Muscle of back (tissue), 11 donors: ENCODE data around the gene BRD9. TPM values are rescaled to one million over a fixed set of nuclear protein-coding genes. Genes with fewer than 3 reads are reported as not detected.
"Not testable (repeated sequence)": the region's sequence is repeated elsewhere in the genome, so short reads cannot be mapped to it uniquely, and the experiment has no call there.

ENCODE experiments used
- DNase-seq, 3 donors: peaks; one replicate each; pipeline versions ENCODE4 v3.0.0 to v3.0.0-alpha.2; 2013
- polyA plus RNA-seq, 10 donors: library from polyadenylated mRNA; unstranded; fragments of 120-200 nt; gene quantifications; one replicate each; pipeline ENCODE4 v1.2.1, GENCODE V29; 2013; ENCODE audit not compliant: insufficient read length in 10 of 10

The BRD9 gene
- polyA plus RNA-seq, 10 donors: 22.5 to 34.4 (median 27.5) TPM

- peak in 1 of 3 donors; percentile 2 for DNase-seq
Observed at GRCh38 chr5:846602-847091, 46.0 kb downstream of the BRD9 start.

DNA sequence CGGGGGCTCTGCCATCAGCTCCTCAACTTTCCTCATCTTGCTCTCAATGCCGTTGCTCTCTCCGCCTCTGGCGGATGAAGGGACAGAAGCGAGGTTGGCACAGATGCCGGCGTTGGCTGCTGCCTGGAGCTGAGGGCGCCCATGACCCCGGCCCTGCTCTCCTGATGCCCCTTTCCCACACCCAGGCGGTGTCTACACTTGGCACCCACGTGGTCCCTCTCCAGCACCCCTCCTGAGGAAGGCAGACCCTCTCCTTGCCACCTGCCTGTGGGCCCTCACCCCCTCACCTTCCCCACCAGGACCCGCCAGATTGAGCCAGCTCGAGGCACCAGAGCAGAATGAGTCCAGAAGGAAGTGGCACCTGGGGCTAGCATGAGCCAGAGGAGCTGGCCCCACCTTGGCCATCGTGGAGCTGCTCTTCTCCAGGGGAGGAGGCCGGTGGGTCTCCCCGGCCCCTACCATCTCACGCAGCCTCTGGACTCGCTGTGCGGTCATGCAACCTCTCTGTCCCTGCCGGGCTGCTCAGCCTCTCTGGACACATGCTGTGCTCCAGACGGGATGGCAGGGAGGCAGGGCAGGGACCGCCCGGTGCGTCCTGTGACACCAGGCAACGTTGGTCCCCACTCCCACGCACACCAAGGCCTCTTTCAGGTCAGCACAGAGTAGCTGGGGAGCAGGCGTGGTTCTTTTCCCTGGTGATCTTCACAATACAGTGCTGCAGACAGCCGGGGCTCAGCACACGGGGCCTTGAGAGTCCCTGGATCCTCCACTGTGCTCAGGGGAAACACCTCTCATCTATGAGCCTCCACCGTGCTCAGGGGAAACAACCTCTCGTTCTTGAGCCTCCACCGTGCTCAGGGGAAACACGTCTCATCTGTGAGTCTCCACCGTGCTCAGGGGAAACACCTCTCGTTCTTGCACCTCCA lies 46.7 kb downstream of the BRD9 start:
- not testable (repeated sequence) for DNase-seq

DNA sequence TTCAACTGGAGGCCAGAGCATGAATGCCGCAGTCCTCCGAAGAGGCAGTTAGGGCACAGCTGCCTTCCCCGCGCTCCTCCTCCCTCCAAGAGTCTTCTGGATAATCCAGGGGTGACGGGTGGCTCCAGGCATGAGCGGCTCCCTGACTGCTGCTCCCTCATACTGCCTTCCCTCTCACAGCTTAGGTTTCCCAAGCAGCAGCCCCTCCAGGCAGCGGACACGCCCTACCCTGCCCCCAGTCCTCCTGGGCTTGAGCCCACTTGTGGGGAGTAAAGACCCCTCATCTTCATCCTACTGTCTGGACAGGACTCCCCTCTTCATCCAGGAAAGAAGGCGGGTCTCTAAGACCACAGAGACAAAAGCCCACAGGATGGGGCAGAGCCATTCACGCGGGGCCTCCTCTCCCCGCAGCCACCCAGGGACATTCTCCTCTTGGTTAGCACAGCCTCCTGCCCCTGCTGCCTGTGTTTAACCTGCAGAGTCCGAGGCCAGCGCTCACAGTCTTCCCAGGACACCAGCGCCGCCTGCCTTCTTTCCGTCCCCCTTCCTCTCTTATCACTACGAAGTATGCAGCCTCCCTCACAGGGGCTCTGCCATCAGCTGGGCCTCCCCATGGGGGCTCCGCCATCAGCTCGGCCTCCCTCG lies 47.4 kb downstream of the BRD9 start:
- peak in 1 of 3 donors; percentile 1 for DNase-seq

DNA sequence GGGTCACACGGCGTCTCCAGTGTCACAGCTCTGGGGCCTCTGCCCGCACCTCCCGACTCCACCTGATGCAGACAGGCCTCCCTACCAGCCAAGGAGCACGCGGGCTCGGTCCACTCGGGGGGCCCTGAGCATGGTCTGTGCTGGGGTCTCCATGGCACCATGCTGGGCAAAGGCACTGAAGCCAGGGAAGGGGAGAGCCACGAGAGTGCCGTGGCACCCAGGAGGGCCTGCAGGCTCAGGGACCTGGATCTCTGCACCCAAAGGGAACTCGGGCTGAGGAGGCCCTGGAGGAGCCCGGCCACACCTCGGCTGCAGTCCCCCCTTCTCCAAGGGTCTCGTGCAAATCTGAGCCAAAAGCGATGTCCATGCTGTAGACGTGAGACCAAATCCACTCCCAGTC lies 48.2 kb downstream of the BRD9 start:
- peak in 1 of 3 donors; percentile 0 for DNase-seq

DNA sequence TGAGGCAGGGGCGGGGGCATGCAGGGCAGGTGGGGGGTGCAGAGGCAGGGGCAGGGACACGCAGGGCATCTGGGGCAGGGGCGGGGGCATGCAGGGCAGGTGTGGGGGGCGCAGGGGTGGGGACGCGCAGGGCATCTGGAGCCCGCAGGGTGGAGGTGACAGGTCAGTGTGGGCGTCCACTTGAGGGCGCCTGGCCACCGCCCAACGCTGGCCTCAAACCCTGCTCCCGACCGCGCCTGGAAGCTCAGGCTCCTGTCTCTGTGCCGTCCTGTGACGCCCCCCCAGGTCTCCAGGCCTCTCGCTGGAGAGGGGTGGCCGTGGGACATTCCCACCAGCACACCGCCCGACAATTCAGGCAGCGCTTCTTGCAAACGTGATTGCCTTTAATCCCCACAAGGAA lies 48.7 kb downstream of the BRD9 start:
- peak in 1 of 3 donors; percentile 3 for DNase-seq

- DNase-seq: not testable (repeated sequence)
Observed at GRCh38 chr5:843371-843770, 49.2 kb downstream of the BRD9 start.

DNA sequence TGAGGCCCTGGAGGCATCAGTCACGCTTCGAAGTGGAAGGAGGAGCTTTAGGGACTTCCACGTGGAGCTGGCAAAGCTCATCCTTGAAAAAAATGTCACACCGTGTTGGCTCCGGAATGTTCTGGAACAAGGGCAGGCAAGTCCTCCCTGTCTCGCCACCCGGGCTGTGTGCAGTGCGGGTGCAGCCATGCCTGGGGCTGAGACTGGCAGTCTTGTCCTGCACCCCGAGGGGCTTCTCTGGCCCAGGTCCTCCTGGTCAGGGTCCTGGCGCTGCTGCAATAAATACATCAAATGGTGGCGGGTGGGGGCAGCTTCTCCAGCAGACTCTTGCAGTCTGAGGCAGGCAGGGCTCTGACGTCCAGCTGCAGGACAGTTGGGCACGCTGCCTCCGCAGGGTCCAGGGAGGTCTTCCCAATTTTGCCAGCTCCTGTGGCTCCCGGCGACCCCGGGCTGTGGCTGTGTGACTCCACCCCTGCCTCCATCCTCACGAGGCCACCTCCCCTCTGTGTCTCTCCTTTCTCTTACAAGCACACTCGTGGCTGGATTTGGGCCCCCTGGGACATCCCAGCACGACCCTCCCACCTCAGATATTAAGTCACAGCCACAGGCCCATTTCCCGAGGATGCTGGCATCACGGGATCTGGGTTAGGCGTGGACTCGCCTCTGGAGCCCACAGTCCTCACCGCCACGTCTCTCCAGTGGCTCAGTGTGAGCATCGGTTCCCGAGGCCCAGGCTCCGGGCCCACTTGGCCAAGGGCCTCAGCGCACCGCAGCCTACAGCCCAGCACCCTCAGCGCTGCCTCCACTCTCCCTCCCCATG lies 50.0 kb downstream of the BRD9 start:
- peak in 1 of 3 donors; percentile 0 for DNase-seq

DNA sequence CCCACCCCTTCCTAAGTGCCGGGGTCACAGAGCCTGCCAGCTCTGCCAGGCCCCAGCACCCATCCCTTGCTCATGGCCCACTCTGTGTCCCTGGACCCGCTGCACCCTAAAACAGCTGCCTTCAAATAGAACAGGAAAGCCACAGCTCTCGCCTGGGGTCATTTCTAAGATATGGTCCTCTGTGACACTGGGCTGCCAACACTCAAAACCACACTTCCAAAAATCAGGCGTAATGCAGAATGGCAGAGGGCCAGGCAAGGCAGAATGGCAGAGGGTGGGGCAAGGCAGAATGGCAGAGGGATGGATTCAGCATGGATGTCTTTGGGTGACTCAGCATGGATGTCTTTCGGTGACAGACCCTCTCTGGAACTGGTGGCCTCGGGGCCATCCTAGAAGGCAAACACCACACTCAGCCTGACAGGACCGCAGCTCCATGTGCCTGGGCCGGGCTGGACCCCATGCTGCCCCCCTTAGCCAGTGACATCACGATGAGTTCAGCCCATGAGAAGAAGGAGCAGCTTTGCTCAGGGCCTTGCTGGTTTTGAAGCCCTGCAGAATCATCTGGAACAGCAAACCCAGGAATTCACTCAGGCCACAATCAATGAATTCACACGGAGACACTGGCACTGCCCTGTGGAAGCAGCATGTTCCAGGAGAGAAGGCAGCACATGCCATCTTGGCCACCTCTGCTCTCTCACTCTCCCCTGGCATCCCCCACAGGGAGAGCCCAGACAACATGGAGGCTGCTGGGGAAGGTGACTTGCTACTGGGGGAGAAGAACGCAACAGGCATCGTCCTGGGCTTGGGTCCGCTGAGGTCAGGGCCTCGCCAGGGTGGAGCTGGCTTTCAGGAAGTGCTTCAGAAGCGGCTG lies 50.8 kb downstream of the BRD9 start:
- DNase-seq: not testable (repeated sequence)

DNA sequence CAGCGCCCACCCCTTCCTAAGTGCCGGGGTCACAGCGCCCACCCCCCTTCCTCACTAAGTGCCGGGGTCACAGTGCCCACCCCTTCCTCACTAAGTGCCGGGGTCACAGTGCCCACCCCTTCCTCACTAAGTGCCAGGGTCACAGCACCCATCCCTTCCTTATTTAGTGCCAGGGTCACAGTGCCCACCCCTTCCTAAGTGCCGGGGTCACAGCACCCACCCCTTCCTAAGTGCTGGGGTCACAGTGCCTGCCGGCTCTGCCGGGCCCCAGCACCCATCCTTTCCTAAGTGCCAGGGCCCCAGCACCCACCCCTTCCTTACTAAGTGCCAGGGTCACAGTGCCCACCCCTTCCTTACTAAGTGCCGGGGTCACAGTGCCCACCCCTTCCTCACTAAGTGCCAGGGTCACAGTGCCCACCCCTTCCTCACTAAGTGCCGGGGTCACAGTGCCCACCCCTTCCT lies 51.6 kb downstream of the BRD9 start:
- not testable (repeated sequence) for DNase-seq

DNA sequence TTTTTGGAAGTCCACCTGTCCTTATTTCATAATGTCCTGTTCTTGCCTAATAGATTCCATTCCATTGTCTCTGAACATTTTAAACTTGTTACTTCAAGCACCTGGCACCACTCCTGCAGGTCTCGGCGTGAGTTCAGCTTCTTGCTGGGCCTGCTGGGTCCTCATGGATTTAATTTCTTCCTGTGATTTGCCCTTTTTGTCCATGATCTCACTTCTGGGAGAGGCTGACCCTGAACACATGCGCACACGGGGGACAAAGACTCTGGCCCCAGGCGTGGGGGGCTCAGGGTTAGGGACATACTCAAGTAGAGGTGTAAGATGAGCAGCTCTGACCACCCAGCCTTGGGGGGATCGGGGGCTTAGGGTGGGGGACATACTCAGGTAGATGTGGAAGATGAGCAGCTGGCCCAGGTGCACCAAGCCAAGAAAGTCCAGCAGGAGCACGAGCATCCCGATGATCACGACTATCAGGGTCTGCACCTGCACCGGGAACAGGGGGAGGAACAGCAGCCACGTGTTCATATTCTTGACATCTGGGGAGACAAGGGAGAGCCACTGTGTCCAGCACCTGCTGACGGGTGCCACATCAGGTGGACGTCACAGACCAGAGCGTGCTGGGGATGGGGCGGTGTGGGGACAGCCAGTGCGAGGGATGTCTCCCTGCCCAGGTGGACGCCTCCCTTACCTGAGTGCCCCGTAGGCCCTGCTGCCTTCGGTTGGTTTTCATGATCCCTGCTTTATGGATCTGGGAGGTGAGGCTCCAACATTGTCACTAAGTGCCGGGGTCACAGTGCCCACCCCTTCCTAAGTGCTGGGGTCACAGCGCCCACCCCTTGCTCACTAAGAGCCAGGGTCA lies 52.3 kb downstream of the BRD9 start:
- not testable (repeated sequence) for DNase-seq

DNA sequence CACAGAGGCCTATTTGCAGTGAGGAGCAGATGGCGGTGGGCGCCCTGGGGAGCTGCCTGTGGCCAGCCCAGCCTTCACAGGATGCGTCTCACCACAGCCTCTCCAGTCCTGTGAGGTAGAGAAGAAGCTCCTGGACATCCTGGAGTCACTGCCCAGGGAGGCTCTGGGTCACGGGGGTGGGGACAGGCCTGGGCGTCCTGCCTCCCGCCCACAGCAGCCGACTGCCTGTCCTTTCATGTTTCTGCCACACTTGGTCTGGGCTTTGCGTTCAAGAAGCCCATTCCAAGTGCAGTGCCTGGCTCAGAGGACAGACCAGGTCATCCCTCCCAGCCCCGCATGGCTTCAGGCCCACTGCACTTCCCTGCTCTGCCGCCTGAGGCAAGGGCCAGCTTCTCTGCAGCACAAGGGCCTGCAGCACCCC lies 54.2 kb downstream of the BRD9 start:
- not testable (repeated sequence) for DNase-seq

DNA sequence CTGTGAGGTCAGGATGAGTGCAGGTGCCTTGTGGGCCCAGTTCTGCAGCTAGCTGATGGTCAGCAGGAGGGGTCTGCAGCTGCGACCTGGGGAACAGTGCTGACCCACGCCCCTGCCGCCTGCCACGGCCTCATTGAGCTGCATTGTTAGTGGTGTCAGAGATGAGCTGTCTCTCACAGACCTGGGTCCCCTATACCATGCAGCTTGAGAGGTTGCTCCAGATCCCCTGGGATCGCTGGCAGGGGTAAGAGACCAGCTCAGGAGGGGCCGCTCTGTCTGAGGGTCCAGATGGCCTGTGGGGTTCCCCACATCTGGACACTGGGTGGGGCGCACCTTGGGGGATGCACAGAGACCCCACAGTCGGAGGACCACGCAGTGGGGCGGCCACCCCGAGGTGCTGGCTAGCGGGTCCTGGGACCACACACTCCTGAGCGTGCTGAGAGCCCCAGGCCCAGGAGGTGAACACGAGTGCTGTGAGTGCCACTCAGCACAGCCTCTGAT lies 54.9 kb downstream of the BRD9 start:
- not testable (repeated sequence) for DNase-seq

- not testable (repeated sequence) for DNase-seq
Observed at GRCh38 chr5:835933-836612, 56.5 kb downstream of the BRD9 start.

DNA sequence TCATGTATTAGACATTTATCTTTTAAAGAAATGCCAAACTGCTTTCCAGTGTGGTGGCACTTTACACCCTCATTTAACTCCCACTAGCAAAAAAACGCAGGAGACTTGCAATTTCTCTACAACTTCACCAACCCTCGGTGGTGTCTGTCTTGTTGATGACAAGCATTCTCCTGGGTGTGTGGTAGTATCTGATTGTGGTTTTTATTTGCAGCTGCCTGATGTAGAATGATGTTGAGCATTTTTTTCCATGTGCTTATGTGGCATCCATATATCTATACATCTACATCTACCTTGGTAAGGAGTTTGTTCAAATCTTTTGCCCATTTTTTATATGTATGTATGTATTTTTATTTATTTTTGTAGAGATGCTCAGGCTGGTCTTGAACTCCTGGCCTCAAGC lies 58.6 kb downstream of the BRD9 start:
- DNase-seq: not testable (repeated sequence)

DNA sequence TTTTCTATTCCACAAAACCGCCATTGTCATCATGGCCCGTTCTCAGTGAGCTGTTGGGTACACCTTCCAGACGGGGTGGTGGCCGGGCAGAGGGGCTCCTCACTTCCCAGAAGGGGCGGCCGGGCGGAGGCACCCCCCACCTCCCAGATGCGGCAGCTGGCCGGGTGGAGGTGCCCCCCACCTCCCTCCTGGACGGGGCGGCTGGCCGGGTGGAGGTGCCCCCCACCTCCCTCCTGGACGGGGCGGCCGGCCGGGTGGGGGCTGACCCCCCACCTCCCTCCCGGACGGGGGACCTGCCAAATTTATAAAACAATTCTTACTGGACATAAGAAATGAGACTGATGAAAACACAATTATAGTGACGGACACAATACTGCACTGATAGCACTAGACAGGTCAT lies 64.4 kb downstream of the BRD9 start:
- not testable (repeated sequence) for DNase-seq

- DNase-seq: not testable (repeated sequence)
Observed at GRCh38 chr5:825544-825943, 67.1 kb downstream of the BRD9 start.

GRCh38 chr5:821504-821903 lies 71.1 kb downstream of the BRD9 start:
- no peak for DNase-seq

- no peak for DNase-seq
Observed at GRCh38 chr5:820245-820644, 72.4 kb downstream of the BRD9 start.

DNA sequence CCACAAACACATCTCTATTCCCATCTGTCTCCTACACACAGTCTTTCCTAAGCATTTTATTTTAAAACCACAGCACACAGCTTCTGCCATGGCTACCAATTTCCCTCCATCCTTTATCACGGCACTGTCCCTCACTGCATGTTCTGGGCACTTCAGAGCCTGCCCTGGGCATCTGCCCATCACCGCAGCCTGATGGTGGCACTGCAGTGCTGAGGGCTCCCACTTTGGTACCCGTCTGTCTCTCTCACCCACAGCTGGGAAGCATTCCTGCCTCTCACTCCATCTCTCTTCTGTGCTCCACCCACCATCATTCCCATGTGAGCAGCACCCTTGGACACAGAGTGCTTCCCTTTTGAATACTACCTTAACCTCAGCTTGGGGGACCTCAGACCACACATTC lies 73.5 kb downstream of the BRD9 start:
- no peak for DNase-seq
